OCI-LY7 (cell line): ENCODE measurements around the gene IPO13.

Experiments used
- EZH2phosphoT487 ChIP-seq: fragments of 200-600 bp; sonication (generic); IDR thresholded peaks from 2 replicates; pipeline ENCODE4 v1.6.1; 2018; ENCODE audit warnings: low read depth, borderline replicate concordance, mild to moderate bottlenecking, mixed run types, antibody characterized with exemption, low read length, moderate library complexity, mixed read lengths
- TF ChIP-seq, protein P1 (sequence below): fragments of 200-600 bp; sonication (generic); conservative IDR thresholded peaks from 2 replicates; pipeline ENCODE4 v1.5.1; 2014; ENCODE audit warnings: mild to moderate bottlenecking, antibody characterized with exemption, low read length, moderate library complexity, mixed read lengths

DNA sequence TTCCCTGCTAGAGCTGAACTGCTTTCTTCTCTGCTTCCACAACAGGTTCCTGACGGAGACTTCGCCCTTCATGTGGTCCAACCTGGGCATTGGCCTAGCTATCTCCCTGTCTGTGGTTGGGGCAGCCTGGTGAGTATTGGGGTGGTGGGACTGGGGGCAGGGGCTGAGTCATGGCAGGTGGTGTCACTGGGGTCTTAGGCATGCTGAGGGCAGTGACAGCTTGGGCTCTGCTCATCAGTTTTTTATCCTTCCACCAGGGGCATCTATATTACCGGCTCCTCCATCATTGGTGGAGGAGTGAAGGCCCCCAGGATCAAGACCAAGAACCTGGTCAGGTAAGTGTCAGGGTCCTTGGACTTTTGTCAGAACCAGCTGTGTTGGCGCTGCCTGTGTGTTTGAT is 29.3 kb downstream of the IPO13 start:
- TF ChIP-seq, protein P1, sequence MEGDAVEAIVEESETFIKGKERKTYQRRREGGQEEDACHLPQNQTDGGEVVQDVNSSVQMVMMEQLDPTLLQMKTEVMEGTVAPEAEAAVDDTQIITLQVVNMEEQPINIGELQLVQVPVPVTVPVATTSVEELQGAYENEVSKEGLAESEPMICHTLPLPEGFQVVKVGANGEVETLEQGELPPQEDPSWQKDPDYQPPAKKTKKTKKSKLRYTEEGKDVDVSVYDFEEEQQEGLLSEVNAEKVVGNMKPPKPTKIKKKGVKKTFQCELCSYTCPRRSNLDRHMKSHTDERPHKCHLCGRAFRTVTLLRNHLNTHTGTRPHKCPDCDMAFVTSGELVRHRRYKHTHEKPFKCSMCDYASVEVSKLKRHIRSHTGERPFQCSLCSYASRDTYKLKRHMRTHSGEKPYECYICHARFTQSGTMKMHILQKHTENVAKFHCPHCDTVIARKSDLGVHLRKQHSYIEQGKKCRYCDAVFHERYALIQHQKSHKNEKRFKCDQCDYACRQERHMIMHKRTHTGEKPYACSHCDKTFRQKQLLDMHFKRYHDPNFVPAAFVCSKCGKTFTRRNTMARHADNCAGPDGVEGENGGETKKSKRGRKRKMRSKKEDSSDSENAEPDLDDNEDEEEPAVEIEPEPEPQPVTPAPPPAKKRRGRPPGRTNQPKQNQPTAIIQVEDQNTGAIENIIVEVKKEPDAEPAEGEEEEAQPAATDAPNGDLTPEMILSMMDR, result 0 out of 2 replicates have a peak, but pooled peaks have one; percentile 26
- TF ChIP-seq EZH2phosphoT487, result no peak
